ENCODE results near the gene DFFA.

The DFFA gene

DNA sequence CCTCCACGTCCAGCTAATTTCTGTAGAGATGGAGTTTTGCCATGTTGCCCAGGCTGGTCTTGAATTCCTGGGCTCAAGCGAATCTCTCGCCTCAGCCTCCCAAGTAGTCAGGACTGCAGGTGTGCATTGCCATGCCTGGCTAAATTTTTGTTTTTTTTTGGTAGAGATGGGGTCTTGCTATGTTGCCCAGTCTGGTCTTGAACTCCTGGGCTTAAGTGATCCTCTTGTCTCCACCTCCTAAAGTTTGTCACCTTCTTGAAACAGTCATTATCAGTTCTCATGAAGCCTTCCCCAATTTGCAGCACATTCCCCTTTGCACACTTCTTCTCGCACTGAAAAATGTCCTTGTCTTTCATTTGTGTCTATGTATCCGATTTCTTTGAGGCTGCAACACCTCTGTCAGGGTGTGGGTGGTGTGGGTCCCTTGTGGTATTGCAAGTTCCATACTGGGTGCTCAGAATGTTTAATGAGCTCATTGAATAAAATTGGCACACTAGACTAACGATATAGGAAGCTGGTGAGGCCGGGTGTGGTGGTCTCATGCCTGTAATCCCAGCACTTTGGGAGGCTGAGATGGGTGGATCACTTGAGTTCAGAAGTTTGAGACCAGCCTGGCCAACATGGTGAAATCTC is 25.4 kb downstream of the DFFA start:
- no peak overlapping the region for H3K27ac ChIP-seq
- TF ChIP-seq CTCF (IDR thresholded peaks at IDR 0.05), result no peak
- TF ChIP-seq ZFX (IDR thresholded peaks at IDR 0.05; ENCODE audit: borderline replicate concordance), result no peak

- no peak for TF ChIP-seq ZFX (IDR thresholded peaks at IDR 0.05; ENCODE audit: borderline replicate concordance)
Observed at GRCh38 chr1:10444795-10445397, 27.4 kb downstream of the DFFA start.

GRCh38 chr1:10444248-10444647 is 28.1 kb downstream of the DFFA start:
- TF ChIP-seq ZFX (IDR thresholded peaks at IDR 0.05; ENCODE audit: borderline replicate concordance) (no peak), CTCF (IDR thresholded peaks at IDR 0.05) (no peak)
- no peak overlapping the region for H3K27ac ChIP-seq

More at GRCh38 chr1:10444795-10445397, 27.4 kb downstream of the DFFA start:
- no peak overlapping the region for H3K27ac ChIP-seq

DNA sequence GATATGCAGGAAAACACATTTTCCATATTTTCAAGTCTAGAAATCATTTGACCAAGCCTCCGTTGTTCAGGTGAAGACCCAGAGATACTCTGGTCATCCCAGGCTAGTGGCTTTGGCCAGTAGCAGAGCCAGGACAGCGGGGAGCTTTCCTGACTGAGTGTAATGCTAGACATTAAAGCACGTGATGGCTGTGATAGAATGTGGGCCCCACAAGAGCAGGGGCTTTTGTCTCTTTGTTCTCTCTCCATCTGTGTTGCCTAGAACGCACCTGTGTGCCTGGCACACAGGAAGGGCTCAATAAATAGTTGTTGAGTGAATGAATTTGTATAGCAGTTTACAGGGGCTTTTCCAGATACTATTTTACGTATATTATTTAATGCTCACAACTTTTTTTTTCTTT is 31.5 kb downstream of the DFFA start:
- H3K27ac ChIP-seq, result no peak overlapping the region
- TF ChIP-seq ZFX (IDR thresholded peaks at IDR 0.05; ENCODE audit: borderline replicate concordance), result no peak
- no peak for TF ChIP-seq CTCF (IDR thresholded peaks at IDR 0.05)

DNA sequence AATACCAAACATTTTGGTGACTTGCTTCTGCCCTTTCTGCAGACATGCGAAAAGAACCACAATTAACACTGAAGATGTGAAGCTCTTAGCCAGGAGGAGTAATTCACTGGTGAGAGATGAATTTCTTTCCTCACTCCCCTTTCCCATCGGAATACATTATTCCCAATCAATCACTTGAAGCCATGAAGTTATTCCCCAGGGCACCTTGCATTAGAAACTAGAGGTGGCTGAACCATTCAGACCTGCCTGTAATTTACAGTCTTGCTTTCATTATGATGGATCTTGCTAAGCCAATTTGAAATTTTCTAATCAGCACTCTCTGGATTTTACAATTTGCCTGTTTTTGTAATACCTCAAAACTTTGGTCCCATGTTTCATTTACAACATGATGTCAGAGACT is 32.0 kb downstream of the DFFA start:
- no peak overlapping the region for H3K27ac ChIP-seq
- TF ChIP-seq ZFX (IDR thresholded peaks at IDR 0.05; ENCODE audit: borderline replicate concordance) (no peak), CTCF (IDR thresholded peaks at IDR 0.05) (no peak)

DNA sequence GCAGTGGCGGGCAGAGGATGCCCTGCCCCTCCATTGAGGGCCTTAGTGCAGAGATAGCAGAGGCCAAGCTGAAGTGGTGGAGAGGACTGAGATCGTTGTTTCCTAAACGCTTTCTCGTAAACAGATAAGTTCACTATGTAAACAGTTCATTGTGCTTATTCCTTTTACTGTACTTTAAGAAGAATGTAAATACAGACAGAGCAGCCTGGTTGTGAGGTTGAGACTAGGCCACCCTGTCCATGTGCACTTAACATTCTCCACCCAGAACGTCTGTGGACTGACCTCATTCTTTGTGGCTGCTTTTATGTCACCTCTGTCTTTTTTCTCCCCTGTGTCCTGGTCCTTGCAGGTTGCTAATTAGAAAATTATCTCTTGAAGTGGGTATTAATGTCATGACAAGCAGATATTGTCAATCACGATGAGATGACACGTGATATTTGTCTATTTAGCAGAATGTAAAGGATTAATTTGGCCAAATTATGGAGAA is 33.6 kb downstream of the DFFA start:
- no peak overlapping the region for H3K27ac ChIP-seq
- TF ChIP-seq ZFX (IDR thresholded peaks at IDR 0.05; ENCODE audit: borderline replicate concordance), result no peak
- no peak for TF ChIP-seq CTCF (IDR thresholded peaks at IDR 0.05)

GRCh38 chr1:10437052-10437451 is 35.3 kb downstream of the DFFA start:
- no peak overlapping the region for H3K27ac ChIP-seq
- TF ChIP-seq ZFX (IDR thresholded peaks at IDR 0.05; ENCODE audit: borderline replicate concordance) (no peak), CTCF (IDR thresholded peaks at IDR 0.05) (no peak)
